Osteoblast (primary cell): ENCODE measurements around the gene ATP8B4. TPM values are rescaled to one million over a fixed set of nuclear protein-coding genes. Genes with fewer than 3 reads are reported as not detected.

Experiments
- DNase-seq: peaks from one replicate; pipeline ENCODE4 v3.0.0; 2011; ENCODE audit warnings: low spot score, mixed read lengths; ENCODE audit not compliant: insufficient read length; ENCODE audit errors: missing footprints
- H2AFZ ChIP-seq: 2 replicates; pipeline ENCODE4 v1.6.0; 2011; ENCODE audit warnings: mild to moderate bottlenecking, low read length
- H3K27ac ChIP-seq: 2 replicates; pipeline ENCODE4 v1.5.1; 2011; ENCODE audit warnings: mild to moderate bottlenecking, low read depth, low read length, moderate library complexity
- H3K27me3 ChIP-seq: 2 replicates; pipeline ENCODE4 v1.6.0; 2012; ENCODE audit warnings: mild to moderate bottlenecking, control low read depth, inconsistent platforms, low read length, moderate library complexity; ENCODE audit not compliant: insufficient read depth
- H3K36me3 ChIP-seq: 2 replicates; pipeline ENCODE4 v1.5.1; 2011; ENCODE audit warnings: mild to moderate bottlenecking, low read length, control low read depth, moderate library complexity; ENCODE audit not compliant: insufficient read depth
- H3K4me1 ChIP-seq: 2 replicates; pipeline ENCODE4 v1.5.1; 2011; ENCODE audit warnings: mild to moderate bottlenecking, low read length, control low read depth, moderate library complexity; ENCODE audit not compliant: insufficient read depth
- H3K4me2 ChIP-seq: 2 replicates; pipeline ENCODE4 v1.6.0; 2011; ENCODE audit warnings: mild to moderate bottlenecking, low read length; ENCODE audit not compliant: insufficient read depth
- H3K4me3 ChIP-seq: fragments of 200-600 bp; sonication (generic); 3 replicates; pipeline ENCODE4 v1.5.1; 2012; ENCODE audit warnings: mild to moderate bottlenecking, low read length, inconsistent platforms; ENCODE audit not compliant: insufficient read depth
- H3K79me2 ChIP-seq: 2 replicates; pipeline ENCODE4 v1.6.0; 2012; ENCODE audit warnings: mild to moderate bottlenecking, low read length, control low read depth, inconsistent platforms; ENCODE audit not compliant: insufficient read depth
- H3K9me3 ChIP-seq: 2 replicates; pipeline ENCODE4 v1.5.1; 2011; ENCODE audit warnings: low read depth, low read length, control low read depth
- H4K20me1 ChIP-seq: 2 replicates; pipeline ENCODE4 v1.6.0; 2012; ENCODE audit warnings: mild to moderate bottlenecking, low read length, control low read depth; ENCODE audit not compliant: insufficient read depth
- CTCF ChIP-seq: IDR thresholded peaks from 2 replicates; pipeline ENCODE4 v1.5.1; 2011; ENCODE audit warnings: mild to moderate bottlenecking, low read depth, low read length, moderate library complexity; ENCODE audit errors: extremely low read depth
- total RNA-seq: library from RNA; depleted of rRNA; stranded (reverse); fragments of >200 nt; gene quantifications from 2 replicates; pipeline ENCODE4 v1.2.3, GENCODE V29; 2012

ATP8B4 gene
- total RNA-seq, 1 donor: 1.1 TPM

GRCh38 chr15:50067254-50067653, 51.8 kb downstream of the ATP8B4 start:
- Histone ChIP-seq H3K27me3 (no peaks in the 10 kb centered on the region), H3K4me2 (no peak overlapping the region), H4K20me1 (no peaks in the 10 kb centered on the region), H2AFZ (peak overlapping the region; percentile 54), H3K4me3 (no peak overlapping the region), H3K79me2 (no peaks in the 10 kb centered on the region), H3K4me1 (no peaks in the 10 kb centered on the region), H3K27ac (no peak overlapping the region), H3K36me3 (no peaks in the 10 kb centered on the region), H3K9me3 (no peaks in the 10 kb centered on the region)
- no peak for DNase-seq
- no peak for TF ChIP-seq CTCF

GRCh38 chr15:50066666-50067065, 52.4 kb downstream of the ATP8B4 start:
- H3K9me3 ChIP-seq: no peaks in the 10 kb centered on the region
- H3K79me2 ChIP-seq: no peaks in the 10 kb centered on the region
- no peaks in the 10 kb centered on the region for H3K4me1 ChIP-seq
- no peaks in the 10 kb centered on the region for H3K36me3 ChIP-seq
- no peak for DNase-seq
- H2AFZ ChIP-seq: peak overlapping the region; percentile 54
- H3K4me2 ChIP-seq: no peak overlapping the region
- no peak overlapping the region for H3K27ac ChIP-seq
- TF ChIP-seq CTCF: no peak
- no peaks in the 10 kb centered on the region for H4K20me1 ChIP-seq
- no peaks in the 10 kb centered on the region for H3K27me3 ChIP-seq
- no peak overlapping the region for H3K4me3 ChIP-seq

GRCh38 chr15:50066202-50066601, 52.8 kb downstream of the ATP8B4 start:
- H3K9me3 ChIP-seq: no peaks in the 10 kb centered on the region
- DNase-seq: no peak
- TF ChIP-seq CTCF: no peak
- no peak overlapping the region for H3K27ac ChIP-seq
- no peak overlapping the region for H3K4me2 ChIP-seq
- no peaks in the 10 kb centered on the region for H4K20me1 ChIP-seq
- H3K4me1 ChIP-seq: no peaks in the 10 kb centered on the region
- no peak overlapping the region for H2AFZ ChIP-seq
- H3K27me3 ChIP-seq: no peaks in the 10 kb centered on the region
- no peaks in the 10 kb centered on the region for H3K79me2 ChIP-seq
- H3K4me3 ChIP-seq: no peak overlapping the region
- H3K36me3 ChIP-seq: no peaks in the 10 kb centered on the region

GRCh38 chr15:50065279-50065678, 53.8 kb downstream of the ATP8B4 start:
- no peak for DNase-seq
- Histone ChIP-seq H2AFZ (no peak overlapping the region), H4K20me1 (no peaks in the 10 kb centered on the region), H3K4me3 (no peak overlapping the region), H3K4me1 (no peaks in the 10 kb centered on the region), H3K9me3 (no peaks in the 10 kb centered on the region), H3K79me2 (no peaks in the 10 kb centered on the region), H3K27ac (no peak overlapping the region), H3K36me3 (no peaks in the 10 kb centered on the region), H3K27me3 (no peaks in the 10 kb centered on the region), H3K4me2 (no peak overlapping the region)
- no peak for TF ChIP-seq CTCF
